Measurements from ENCODE around the gene OVCA2.

GRCh38 chr17:1994707-1995106 lies 47.1 kb upstream of the OVCA2 start:
- no peak for TF ChIP-seq POLR2A (IDR thresholded peaks at IDR 0.05)
- no peak for TF ChIP-seq CTCF (IDR thresholded peaks at IDR 0.05)
